GM18868 (cell line): Measurements from ENCODE around the gene CTNND2.

Experiments used
- ATAC-seq: cut with Tn5 transposase; IDR thresholded peaks from one replicate; pipeline ENCODE4 v1.9.1; 2021; ENCODE audit warnings: mild to moderate bottlenecking, moderate library complexity; ENCODE audit not compliant: unreplicated experiment

The CTNND2 gene

DNA sequence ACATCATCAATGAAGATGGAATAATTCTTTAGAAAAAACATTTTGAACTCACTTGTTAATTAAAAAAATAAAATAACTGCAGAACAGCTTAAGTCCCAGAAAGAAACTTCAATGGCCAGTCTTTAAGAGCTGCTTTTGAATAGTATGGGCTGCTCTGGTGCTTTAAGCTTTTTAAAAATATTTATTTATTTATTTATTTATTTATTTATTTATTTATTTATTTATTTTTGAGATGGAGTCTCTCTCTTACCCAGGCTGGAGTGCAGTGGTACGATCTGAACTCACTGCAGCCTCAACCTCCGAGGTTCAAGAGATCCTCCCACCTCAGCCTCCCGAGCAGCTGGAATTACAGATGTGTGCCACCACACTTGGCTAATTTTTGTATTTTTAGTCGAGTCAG lies 626.9 kb downstream of the CTNND2 start:
- no peak for ATAC-seq

DNA sequence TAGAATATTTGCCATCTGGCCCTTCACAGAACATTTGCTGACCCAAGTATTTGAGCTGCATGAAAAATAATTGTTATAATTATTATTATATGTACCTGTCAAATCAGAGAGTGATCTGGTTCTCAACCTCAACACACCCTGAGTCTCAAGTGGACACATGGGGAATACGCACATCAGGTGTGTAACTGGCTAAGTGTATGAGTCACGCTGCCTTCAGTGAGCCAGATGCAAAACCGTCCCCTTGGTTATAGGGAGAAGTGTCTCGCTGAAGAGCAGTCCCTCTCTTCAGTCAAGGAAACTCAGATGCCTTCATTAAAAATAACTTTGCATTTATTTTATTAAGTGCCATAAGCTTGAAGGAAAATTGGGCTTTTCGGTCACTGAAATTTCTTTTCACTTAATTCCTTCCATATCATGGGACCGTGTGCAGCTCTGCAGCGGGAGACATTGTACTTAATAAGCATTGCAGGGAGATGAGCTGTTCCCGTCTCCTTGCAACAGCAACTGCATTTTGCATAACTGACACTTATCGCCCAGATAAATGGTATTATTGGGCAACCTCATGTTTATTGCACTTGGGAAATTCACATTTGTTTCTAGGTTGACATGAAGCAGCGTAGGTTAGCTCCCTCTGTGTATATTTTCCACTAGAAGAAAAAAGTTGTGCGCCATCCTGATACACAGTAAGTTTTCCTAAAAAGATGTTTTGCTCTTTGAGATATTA lies 630.9 kb downstream of the CTNND2 start:
- ATAC-seq: no peak

DNA sequence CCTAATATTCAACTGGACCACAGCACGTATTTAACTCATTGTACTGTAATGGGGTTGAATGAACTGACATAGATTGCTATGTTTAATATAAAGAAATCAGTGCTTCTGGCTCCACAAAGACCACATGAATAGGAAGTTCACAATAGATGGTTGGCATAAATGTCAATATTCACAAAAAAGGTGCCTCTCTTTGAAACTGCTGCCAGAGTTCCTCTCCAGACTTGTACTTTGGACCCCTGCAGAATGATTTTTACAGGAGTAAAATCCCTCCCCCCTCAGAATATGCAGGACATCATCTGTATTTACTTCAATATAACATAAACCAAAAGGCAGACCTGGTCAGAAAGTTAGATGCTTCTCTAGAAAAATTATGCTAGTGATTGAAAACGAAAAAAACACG lies 634.7 kb downstream of the CTNND2 start:
- ATAC-seq: no peak

- ATAC-seq: no peak
Observed at GRCh38 chr5:11268891-11269290, 635.4 kb downstream of the CTNND2 start.

DNA sequence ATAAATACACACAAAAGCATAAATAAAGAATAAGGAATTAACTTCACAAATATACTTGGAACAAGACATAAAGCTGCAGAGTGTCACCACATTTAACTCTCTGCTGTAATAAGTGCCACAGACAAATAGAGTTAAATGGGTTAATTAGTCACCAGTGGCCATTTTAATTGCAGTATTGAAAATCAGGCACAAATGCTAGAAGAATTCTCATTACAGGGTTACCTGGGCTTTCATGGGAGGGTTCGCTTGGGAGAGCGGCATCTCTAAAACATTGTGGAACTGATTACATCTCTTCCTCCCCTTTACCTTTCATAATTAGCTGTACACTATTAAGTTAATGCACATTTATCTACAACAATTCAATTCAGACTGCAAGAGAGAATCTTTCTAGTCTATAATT lies 637.9 kb downstream of the CTNND2 start:
- no peak for ATAC-seq

DNA sequence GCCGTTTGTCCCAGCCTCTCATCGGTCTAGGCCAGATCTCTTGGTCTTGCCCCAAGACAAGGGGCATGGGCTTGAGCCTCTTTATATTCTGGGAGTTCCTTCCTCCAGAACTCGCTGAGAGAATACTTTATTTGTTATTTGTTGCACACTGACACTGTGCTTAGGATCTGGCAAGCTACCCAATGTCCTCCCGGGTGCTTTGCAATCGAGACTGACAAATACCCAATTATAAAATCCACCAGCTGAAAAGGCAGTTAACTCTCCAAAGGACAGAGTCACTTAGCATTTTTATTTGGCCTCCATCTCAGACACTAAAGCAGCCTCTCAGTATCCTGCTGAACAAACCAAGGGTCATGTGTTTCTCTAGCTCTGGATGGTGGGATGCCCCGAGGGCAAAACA lies 643.0 kb downstream of the CTNND2 start:
- ATAC-seq: no peak

DNA sequence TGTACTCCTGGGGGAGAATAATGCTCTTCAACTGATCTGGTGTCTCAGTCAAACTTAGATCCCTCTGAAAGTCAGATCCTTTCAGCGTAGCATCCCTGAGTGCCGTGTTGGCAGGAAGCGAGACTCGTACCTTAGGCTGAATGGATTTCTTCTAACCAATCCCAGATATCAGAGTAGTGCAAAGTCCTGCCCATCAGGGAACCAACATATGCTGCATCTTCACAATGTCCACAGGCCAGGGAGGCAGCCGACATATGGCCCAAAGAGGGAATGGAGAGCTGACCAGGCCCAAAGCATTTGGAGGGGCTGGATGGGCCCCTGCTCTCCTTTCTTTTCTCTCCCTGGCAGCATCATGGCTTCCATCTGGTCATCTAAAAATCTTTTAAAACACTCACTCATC lies 646.2 kb downstream of the CTNND2 start:
- no peak for ATAC-seq

DNA sequence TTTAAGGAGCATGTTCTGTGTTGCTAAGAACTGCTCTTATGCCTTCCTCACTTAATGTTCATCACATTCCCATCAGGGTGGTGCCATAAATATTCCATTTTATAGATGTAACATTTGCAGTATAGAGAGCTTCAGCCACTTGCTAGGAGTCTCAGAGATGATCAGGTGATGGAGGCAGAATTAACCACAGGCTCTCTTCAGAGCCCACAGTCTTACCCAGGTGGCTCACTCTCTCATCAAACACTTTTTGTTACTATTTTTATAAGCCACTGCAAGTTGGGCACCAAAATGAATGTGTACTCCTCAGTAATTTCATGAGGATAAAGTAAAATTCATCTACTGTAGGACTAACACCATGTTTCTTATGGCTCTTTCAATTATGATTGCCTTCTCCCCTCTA lies 651.7 kb downstream of the CTNND2 start:
- ATAC-seq: no peak

GRCh38 chr5:11252075-11252474 lies 652.2 kb downstream of the CTNND2 start:
- ATAC-seq: no peak

DNA sequence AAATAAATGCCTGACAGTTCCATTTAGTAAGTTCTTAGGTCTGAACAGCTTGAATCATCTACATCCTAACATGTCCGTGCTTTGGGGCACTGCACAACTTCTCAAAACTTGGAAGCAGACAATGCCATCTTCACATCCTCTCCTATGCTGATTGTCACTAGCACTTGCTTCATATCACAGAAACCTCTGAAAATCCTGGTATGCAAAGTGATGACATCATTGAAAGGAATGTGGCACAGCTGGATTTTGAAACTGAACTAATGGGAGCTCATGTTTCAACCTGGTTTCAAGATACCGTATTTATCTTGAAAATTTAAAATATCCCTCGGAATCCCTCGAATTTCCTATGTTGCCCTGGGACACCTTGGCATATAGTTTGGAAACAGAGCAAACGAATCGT lies 653.0 kb downstream of the CTNND2 start:
- no peak for ATAC-seq

GRCh38 chr5:11248966-11249365 lies 655.3 kb downstream of the CTNND2 start:
- ATAC-seq: no peak

DNA sequence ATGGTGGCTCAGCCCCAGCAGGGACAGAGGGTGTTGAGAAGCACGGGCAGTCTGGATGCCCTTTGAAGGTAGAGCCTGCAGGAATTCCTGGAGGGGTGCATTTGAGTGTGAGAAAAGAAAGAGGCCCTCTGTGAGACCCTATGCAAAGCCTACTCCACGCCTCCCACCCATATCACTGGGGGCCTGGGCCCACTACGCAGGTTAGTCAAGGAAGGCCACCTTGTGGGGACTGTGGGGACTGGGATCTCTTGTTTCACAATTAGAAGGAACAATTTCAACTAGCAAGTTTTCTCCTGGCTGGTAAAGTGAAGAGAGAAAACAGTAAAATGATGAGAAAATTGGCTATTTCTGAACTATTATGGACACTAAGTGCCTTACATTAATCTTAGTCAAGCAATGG lies 657.0 kb downstream of the CTNND2 start:
- ATAC-seq: no peak

GRCh38 chr5:11240293-11241190 lies 663.7 kb downstream of the CTNND2 start:
- no peak for ATAC-seq

- ATAC-seq: no peak
Observed at GRCh38 chr5:11239261-11240015, 664.8 kb downstream of the CTNND2 start.

DNA sequence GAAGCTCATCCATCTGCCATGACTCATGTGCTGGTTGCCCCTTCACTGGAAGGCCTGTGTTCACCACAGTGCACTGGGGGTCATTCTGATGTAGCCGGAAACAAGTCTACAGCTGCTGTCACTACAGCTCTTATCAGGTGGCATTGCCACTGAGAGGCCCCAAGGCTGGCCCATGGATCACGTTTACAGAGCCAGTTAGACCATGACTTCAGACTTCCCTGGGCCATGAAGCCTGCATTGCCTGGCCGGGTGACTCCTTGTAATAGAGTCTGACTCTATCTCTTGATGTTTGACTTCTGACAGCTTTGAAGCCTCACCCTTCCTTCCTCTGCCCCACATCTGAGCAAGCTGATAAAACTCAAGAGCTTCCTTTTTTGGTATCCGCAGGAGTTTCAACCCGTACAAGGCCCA lies 669.7 kb downstream of the CTNND2 start:
- ATAC-seq: peak; percentile 38

GRCh38 chr5:11230890-11231289 lies 673.4 kb downstream of the CTNND2 start:
- no peak for ATAC-seq

- ATAC-seq: no peak
Observed at GRCh38 chr5:11227064-11227463, 677.2 kb downstream of the CTNND2 start.

GRCh38 chr5:11224436-11225187 lies 679.6 kb downstream of the CTNND2 start:
- ATAC-seq: no peak

GRCh38 chr5:11222169-11222568 lies 682.1 kb downstream of the CTNND2 start:
- ATAC-seq: no peak

- no peak for ATAC-seq
Observed at GRCh38 chr5:11214864-11215644, 689.2 kb downstream of the CTNND2 start.
